ENCODE measurements around the gene NPHP4. TPM values are rescaled to one million over a fixed set of nuclear protein-coding genes. Genes with fewer than 3 reads are reported as not detected.
A peak's percentile ranks its signal among the peaks of the same experiment; 100 is the strongest.

The NPHP4 gene
- total RNA-seq, 2 donors from 2014 or later: 27.6 to 58.5 TPM

- Mint-ChIP-seq H3K36me3 (peaks cover 26% of the 10 kb centered on the region), H3K27me3 (no peaks in the 10 kb centered on the region), H3K4me3 (no peak overlapping the region), H3K4me1 (ENCODE audit: low read depth in 2 of 2) (peaks cover 12 to 21% of the 10 kb centered on the region in 2 donors), H3K9me3 (no peaks in the 10 kb centered on the region), H3K27ac (no peak overlapping the region)
- ATAC-seq (no peak), DNase-seq (ENCODE audit: low spot score) (no peak)
Observed at GRCh38 chr1:5959667-5960230, 32.5 kb downstream of the NPHP4 start.

DNA sequence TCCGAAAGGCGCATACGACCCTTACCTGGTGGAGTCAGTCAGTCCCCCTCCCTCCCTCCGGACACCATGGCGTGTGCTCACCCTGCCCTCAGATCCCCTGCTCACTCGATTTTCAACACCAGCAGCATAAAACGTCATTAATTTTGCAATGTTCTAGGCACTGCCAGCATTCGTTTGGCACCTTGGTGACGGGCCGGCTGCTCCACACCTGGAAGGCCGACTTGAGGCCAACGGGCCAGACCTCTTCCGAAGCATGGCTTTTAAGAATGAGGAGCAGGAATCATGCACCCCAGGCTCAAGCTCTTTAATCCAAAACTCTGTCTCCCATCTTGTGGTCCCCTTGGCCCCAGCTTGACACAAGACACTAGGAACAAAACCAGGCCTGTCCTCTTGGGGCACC lies 33.1 kb downstream of the NPHP4 start:
- Mint-ChIP-seq H3K27ac (no peak overlapping the region), H3K27me3 (no peaks in the 10 kb centered on the region), H3K9me3 (no peaks in the 10 kb centered on the region), H3K36me3 (peaks cover 32% of the 10 kb centered on the region), H3K4me3 (no peak overlapping the region), H3K4me1 (ENCODE audit: low read depth in 2 of 2) (peaks cover 12 to 27% of the 10 kb centered on the region in 2 donors)
- DNase-seq (ENCODE audit: low spot score): no peak
- no peak for ATAC-seq

GRCh38 chr1:5956022-5956830 lies 36.0 kb downstream of the NPHP4 start:
- H3K4me1 Mint-ChIP-seq (ENCODE audit: low read depth in 2 of 2): peaks cover 12 to 27% of the 10 kb centered on the region in 2 donors
- ATAC-seq: no peak
- no peaks in the 10 kb centered on the region for H3K9me3 Mint-ChIP-seq
- H3K27ac Mint-ChIP-seq: peak overlapping the region in 1 of 2 donors; percentile 89
- H3K27me3 Mint-ChIP-seq: no peaks in the 10 kb centered on the region
- peak overlapping the region; percentile 77 for H3K4me3 Mint-ChIP-seq
- DNase-seq (ENCODE audit: low spot score): no peak
- peaks cover 28% of the 10 kb centered on the region for H3K36me3 Mint-ChIP-seq

DNA sequence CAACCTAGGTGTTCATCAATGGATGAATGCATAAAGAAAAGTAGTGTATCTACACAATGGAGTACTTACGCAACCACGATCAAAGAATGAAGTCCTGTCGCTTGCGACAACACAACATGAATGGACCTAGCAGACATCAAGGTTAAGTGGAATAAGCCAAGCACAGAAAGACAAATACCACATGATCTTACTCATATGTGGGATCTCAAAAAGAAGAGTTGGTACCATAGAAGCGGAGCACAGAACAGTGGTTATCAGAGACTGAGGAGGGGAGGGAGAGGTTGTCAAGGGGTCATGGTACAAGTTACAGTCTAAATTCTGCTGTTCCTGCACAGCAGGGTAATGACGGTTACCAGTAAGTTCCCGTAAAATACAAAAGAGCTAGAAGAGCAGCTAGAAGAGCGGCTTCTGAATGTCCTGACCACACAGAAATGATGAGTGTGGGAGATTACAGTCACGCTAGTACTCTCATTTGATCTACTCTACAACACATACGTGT lies 36.7 kb downstream of the NPHP4 start:
- no peaks in the 10 kb centered on the region for H3K9me3 Mint-ChIP-seq
- peaks cover 12 to 27% of the 10 kb centered on the region in 2 donors for H3K4me1 Mint-ChIP-seq (ENCODE audit: low read depth in 2 of 2)
- H3K27ac Mint-ChIP-seq: peak overlapping the region; percentile 15 to 89
- H3K36me3 Mint-ChIP-seq: peaks cover 21% of the 10 kb centered on the region
- no peak for DNase-seq (ENCODE audit: low spot score)
- no peaks in the 10 kb centered on the region for H3K27me3 Mint-ChIP-seq
- peak overlapping the region; percentile 77 for H3K4me3 Mint-ChIP-seq
- peak in 1 of 2 donors; percentile 85 for ATAC-seq

DNA sequence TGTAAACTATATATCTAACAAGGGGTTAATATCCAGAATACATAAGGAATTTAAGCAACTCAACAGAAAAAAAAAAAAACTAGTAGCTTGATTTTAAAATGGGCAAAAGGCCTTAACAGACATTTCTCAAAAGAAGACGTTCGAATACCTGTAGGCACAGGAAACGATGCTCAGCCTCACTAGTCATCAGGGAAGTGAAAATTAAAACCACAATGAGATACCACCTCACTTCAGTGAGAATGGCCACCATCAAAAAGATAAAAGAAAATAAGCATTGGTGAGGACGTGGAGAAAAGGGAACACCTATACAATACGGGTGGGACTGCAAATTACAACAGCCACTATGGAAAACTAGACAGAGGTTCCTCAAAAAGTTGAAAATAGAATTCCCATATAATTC lies 37.3 kb downstream of the NPHP4 start:
- no peaks in the 10 kb centered on the region for H3K9me3 Mint-ChIP-seq
- ATAC-seq (peak in 1 of 2 donors; percentile 71), DNase-seq (ENCODE audit: low spot score) (no peak)
- H3K27ac Mint-ChIP-seq: peak overlapping the region; percentile 15 to 89
- peak overlapping the region; percentile 77 for H3K4me3 Mint-ChIP-seq
- peaks cover 12 to 27% of the 10 kb centered on the region in 2 donors for H3K4me1 Mint-ChIP-seq (ENCODE audit: low read depth in 2 of 2)
- H3K27me3 Mint-ChIP-seq: no peaks in the 10 kb centered on the region
- peaks cover 17% of the 10 kb centered on the region for H3K36me3 Mint-ChIP-seq

DNA sequence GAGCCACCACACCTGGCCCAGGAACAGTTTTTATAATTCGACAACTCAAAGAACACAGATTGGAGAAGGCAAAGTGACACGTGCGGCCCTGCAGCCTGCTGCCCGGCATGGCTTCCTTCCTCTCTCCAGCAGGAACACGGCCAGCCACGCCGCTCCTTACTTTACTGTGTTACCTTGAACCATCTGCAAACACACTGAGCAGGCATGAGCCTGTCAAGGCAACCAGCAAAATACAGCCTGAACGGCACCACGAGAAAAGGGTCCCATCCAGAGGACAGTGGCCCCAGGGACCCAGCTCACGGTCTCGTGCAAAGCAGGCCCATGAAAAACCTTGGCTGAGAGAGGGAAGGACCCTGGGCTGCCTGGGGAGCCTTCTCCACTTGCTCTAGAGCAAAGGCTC lies 38.8 kb downstream of the NPHP4 start:
- Mint-ChIP-seq H3K4me1 (ENCODE audit: low read depth in 2 of 2) (peaks cover 9 to 27% of the 10 kb centered on the region in 2 donors), H3K27ac (no peak overlapping the region), H3K27me3 (no peaks in the 10 kb centered on the region), H3K36me3 (peaks cover 22% of the 10 kb centered on the region), H3K4me3 (no peak overlapping the region), H3K9me3 (no peaks in the 10 kb centered on the region)
- no peak for ATAC-seq
- no peak for DNase-seq (ENCODE audit: low spot score)

DNA sequence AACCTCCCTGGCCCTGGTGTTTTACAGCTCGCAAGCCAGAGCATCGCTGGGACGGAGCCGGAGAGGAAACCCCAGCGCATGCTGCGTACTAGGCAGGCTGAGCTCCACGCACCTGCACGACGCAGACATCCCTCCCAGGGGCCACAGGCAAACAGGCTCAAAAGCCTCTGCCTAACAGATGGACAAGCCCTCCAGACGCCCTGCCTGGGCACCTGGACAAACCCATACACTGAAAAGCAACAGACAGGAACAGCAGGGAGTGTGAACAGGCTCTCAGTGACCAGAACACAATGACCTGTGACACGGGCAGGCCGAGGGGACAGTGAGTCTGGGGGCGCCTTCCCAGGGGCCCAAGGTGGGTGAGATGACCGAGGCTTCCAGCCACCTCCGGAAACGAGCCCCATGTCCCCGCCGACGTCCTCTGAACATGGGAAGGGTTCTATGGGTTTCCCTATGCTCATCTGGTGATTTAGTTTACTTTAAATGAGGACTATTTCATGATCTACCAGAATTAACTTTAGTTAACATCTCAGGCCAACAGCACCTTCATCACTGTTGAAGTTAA lies 40.3 kb downstream of the NPHP4 start:
- DNase-seq (ENCODE audit: low spot score) (no peak), ATAC-seq (no peak)
- no peak overlapping the region for H3K4me3 Mint-ChIP-seq
- peaks cover 9 to 25% of the 10 kb centered on the region in 2 donors for H3K4me1 Mint-ChIP-seq (ENCODE audit: low read depth in 2 of 2)
- H3K27ac Mint-ChIP-seq: no peak overlapping the region
- no peaks in the 10 kb centered on the region for H3K27me3 Mint-ChIP-seq
- no peaks in the 10 kb centered on the region for H3K9me3 Mint-ChIP-seq
- H3K36me3 Mint-ChIP-seq: peaks cover 20% of the 10 kb centered on the region

- Mint-ChIP-seq H3K27ac (peak overlapping the region in 1 of 2 donors; percentile 11), H3K4me1 (ENCODE audit: low read depth in 2 of 2) (peaks cover 9 to 20% of the 10 kb centered on the region in 2 donors), H3K9me3 (no peaks in the 10 kb centered on the region), H3K27me3 (no peaks in the 10 kb centered on the region), H3K4me3 (no peak overlapping the region), H3K36me3 (peaks cover 18% of the 10 kb centered on the region)
- ATAC-seq: no peak
- DNase-seq (ENCODE audit: low spot score): no peak
Observed at GRCh38 chr1:5950994-5951785, 41.0 kb downstream of the NPHP4 start.

DNA sequence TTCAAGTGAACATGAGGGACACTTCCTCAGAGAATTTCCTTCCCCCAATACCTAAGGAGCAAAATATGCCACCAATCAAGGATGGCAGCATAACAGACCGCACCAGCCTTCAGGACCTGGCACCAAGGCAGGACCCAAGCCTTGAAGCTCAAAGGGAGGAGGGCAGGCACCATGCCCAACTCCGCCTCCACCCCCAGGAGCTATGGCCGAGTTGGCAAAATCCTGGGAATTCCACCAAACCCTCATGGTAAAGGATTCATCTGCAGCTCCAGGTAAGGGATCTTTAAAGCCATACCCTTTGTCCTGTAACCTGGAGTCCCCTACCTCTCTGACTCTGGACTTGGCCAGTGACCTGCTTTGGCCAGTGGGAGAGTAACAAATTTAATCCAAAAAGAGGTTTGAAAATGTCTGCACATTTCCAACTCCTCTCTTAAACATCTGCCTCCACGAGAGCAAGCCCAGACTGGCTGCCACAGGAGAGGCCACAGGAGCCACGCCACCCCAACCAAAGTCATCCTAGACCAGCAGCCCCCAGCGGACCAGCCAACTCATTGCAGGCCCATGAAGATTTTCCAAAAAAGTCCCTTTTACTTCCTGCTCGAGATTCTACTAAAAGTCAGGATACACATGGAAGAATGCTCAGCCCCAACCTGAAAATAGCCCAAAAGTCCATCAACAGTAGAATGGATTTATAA lies 41.9 kb downstream of the NPHP4 start:
- DNase-seq (ENCODE audit: low spot score) (no peak), ATAC-seq (no peak)
- H3K36me3 Mint-ChIP-seq: peaks cover 16% of the 10 kb centered on the region
- H3K27me3 Mint-ChIP-seq: no peaks in the 10 kb centered on the region
- no peaks in the 10 kb centered on the region for H3K9me3 Mint-ChIP-seq
- peaks cover 5 to 11% of the 10 kb centered on the region in 2 donors for H3K4me1 Mint-ChIP-seq (ENCODE audit: low read depth in 2 of 2)
- H3K4me3 Mint-ChIP-seq: no peak overlapping the region
- no peak overlapping the region for H3K27ac Mint-ChIP-seq

- DNase-seq (ENCODE audit: low spot score) (no peak), ATAC-seq (no peak)
- H3K4me1 Mint-ChIP-seq (ENCODE audit: low read depth in 2 of 2): peaks cover 0 to 5% of the 10 kb centered on the region in 2 donors
- H3K27me3 Mint-ChIP-seq: no peaks in the 10 kb centered on the region
- no peak overlapping the region for H3K27ac Mint-ChIP-seq
- no peaks in the 10 kb centered on the region for H3K9me3 Mint-ChIP-seq
- peaks cover 11% of the 10 kb centered on the region for H3K36me3 Mint-ChIP-seq
- H3K4me3 Mint-ChIP-seq: no peak overlapping the region
Observed at GRCh38 chr1:5949761-5950100, 42.5 kb downstream of the NPHP4 start.

DNA sequence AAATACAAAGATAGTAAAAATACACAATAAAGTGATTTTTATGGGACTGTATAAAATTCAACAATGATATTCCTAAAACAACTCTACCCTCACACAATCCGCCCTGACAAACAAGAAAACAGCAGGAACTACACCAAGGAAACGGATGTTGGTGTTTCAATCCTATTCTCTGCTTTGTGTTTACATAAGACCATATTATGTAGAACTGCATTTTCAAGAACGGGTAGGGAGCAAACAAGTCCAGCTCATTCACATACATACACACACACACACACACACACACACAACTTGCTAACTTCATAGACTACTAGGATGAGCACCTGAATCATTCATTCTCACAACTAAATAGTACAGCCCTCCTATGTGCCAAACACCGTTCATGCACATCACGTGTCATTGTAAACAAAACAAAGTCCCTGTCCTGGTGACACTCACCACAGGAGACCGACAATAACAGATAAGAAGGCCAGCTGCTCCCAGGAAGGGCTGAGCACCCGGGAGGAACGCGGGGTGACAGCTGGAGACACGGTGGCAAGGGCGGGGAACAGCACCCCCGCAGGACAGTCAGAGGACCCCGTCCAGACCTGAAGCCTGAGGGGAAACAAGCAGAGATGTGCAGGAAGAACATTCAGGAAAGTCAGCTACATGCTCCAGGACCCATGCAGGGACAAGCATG lies 43.0 kb downstream of the NPHP4 start:
- Mint-ChIP-seq H3K27ac (no peak overlapping the region), H3K9me3 (no peaks in the 10 kb centered on the region), H3K4me3 (no peak overlapping the region), H3K36me3 (peaks cover 6% of the 10 kb centered on the region), H3K27me3 (no peaks in the 10 kb centered on the region), H3K4me1 (ENCODE audit: low read depth in 2 of 2) (peaks cover 0 to under 1% of the 10 kb centered on the region in 2 donors)
- ATAC-seq: no peak
- DNase-seq (ENCODE audit: low spot score): no peak

DNA sequence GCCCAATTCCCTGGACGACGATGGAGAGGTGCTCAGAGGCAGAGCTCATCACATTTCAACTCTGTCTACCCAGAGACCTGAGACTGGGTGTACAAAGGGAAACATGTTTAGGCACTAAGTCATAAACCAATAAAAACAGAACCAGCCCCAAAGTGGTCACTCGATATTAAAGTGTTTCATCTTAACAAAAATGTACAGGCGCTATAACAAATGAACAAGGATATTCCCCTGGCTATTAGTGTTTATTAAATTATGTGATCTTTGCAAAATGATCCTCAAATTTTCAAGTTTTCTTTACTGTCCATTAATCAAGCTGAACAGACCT lies 43.6 kb downstream of the NPHP4 start:
- Mint-ChIP-seq H3K9me3 (no peaks in the 10 kb centered on the region), H3K36me3 (peaks cover 5% of the 10 kb centered on the region), H3K27me3 (no peaks in the 10 kb centered on the region), H3K4me3 (no peak overlapping the region), H3K4me1 (ENCODE audit: low read depth in 2 of 2) (no peaks in the 10 kb centered on the region), H3K27ac (no peak overlapping the region)
- ATAC-seq (no peak), DNase-seq (ENCODE audit: low spot score) (no peak)
